Measurements from ENCODE around the gene BEND6.

GRCh38 chr6:56930846-56931245 is 24.1 kb upstream of the BEND6 start:
- TF ChIP-seq, protein P1, sequence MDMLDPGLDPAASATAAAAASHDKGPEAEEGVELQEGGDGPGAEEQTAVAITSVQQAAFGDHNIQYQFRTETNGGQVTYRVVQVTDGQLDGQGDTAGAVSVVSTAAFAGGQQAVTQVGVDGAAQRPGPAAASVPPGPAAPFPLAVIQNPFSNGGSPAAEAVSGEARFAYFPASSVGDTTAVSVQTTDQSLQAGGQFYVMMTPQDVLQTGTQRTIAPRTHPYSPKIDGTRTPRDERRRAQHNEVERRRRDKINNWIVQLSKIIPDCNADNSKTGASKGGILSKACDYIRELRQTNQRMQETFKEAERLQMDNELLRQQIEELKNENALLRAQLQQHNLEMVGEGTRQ (IDR thresholded peaks at IDR 0.05; ENCODE audit: low read depth, low read length) = no peak
- TF ChIP-seq CEBPB (IDR thresholded peaks at IDR 0.05; ENCODE audit: low read depth, low read length) = no peak
- TF ChIP-seq POLR2A (IDR thresholded peaks at IDR 0.05; ENCODE audit: low read depth, low read length) = no peak
- no peak for TF ChIP-seq SMC3 (IDR thresholded peaks at IDR 0.05; ENCODE audit: low read depth, low read length)
- TF ChIP-seq, protein P2, sequence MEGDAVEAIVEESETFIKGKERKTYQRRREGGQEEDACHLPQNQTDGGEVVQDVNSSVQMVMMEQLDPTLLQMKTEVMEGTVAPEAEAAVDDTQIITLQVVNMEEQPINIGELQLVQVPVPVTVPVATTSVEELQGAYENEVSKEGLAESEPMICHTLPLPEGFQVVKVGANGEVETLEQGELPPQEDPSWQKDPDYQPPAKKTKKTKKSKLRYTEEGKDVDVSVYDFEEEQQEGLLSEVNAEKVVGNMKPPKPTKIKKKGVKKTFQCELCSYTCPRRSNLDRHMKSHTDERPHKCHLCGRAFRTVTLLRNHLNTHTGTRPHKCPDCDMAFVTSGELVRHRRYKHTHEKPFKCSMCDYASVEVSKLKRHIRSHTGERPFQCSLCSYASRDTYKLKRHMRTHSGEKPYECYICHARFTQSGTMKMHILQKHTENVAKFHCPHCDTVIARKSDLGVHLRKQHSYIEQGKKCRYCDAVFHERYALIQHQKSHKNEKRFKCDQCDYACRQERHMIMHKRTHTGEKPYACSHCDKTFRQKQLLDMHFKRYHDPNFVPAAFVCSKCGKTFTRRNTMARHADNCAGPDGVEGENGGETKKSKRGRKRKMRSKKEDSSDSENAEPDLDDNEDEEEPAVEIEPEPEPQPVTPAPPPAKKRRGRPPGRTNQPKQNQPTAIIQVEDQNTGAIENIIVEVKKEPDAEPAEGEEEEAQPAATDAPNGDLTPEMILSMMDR (conservative IDR thresholded peaks at IDR 0.05; ENCODE audit: low read depth, low read length) = no peak
- TF ChIP-seq FOS (IDR thresholded peaks at IDR 0.05; ENCODE audit: low read depth, low read length) = no peak

All from IMR-90 (cell line).